GM10248 (cell line): Measurements from ENCODE around the gene TAL1.

Source experiments
- CTCF ChIA-PET: fragments of 300-600 bp; sonication (Branson Sonifier 250); formaldehyde crosslinking; extraction: SDS; loops from one replicate; lab custom pipeline; 2021; ENCODE audit warnings: antibody characterized with exemption; lab: Yijun Ruan, JAX
- POLR2A ChIA-PET: fragments of 350-650 bp; sonication (Branson Sonifier 250); formaldehyde crosslinking; extraction: SDS; loops from one replicate; lab custom pipeline; 2020; ENCODE audit warnings: antibody characterized with exemption; lab: Yijun Ruan, JAX
- DNase-seq: peaks from one replicate; pipeline ENCODE4 v3.0.0; 2012; ENCODE audit errors: extremely low spot score
- CTCF ChIP-seq: IDR thresholded peaks from 2 replicates; pipeline ENCODE4 v1.5.1; 2012; ENCODE audit warnings: mild to moderate bottlenecking, low read depth; ENCODE audit errors: extremely low read depth, missing control alignments, control extremely low read depth

Gene TAL1

GRCh38 chr1:47181095-47181954, 50.7 kb downstream of the TAL1 start:
- TF ChIP-seq CTCF, result no peak
- CTCF ChIA-PET, result interaction anchor here (0.7 to 11.4 kb wide), 6 partner anchors 8 to 254 kb away, joined by 3 to 192 read pairs (median 4); partner anchors contain the start of gene PDZK1IP1
- no peak for DNase-seq
- POLR2A ChIA-PET, result no interaction called here

- CTCF ChIA-PET, result interaction anchor here (0.7 to 11.4 kb wide), 5 partner anchors 12 to 255 kb away, joined by 3 to 192 read pairs (median 3); partner anchors contain the start of gene PDZK1IP1
- TF ChIP-seq CTCF, result no peak
- DNase-seq, result no peak
- POLR2A ChIA-PET, result no interaction called here
Observed at GRCh38 chr1:47180603-47181094, 51.4 kb downstream of the TAL1 start.

- DNase-seq, result no peak
- no peak for TF ChIP-seq CTCF
- ChIA-PET POLR2A (no interaction called here), CTCF (interaction anchor here (0.9 to 11.4 kb wide), 17 partner anchors 8 to 547 kb away, joined by 3 to 192 read pairs (median 6); partner anchors contain the start of genes FOXD2 and PDZK1IP1)
Observed at GRCh38 chr1:47179988-47180563, 51.9 kb downstream of the TAL1 start.

GRCh38 chr1:47179017-47179987, 52.7 kb downstream of the TAL1 start:
- peak; percentile 87 for DNase-seq
- CTCF ChIA-PET, result interaction anchor here (0.6 to 11.4 kb wide), 45 partner anchors 8 to 758 kb away, joined by 3 to 192 read pairs (median 4); partner anchors contain the start of genes CMPK1, FOXD2 and PDZK1IP1
- peak; percentile 97 for TF ChIP-seq CTCF
- POLR2A ChIA-PET, result no interaction called here

- TF ChIP-seq CTCF, result no peak
- ChIA-PET POLR2A (no interaction called here), CTCF (interaction anchor here (0.6 to 11.4 kb wide), 44 partner anchors 9 to 577 kb away, joined by 3 to 192 read pairs (median 5); partner anchors contain the start of genes CMPK1, FOXD2 and PDZK1IP1)
- DNase-seq, result no peak
Observed at GRCh38 chr1:47178654-47179016, 53.4 kb downstream of the TAL1 start.
